ENCODE data around the gene ADARB2. TPM values are rescaled to one million over a fixed set of nuclear protein-coding genes. Genes with fewer than 3 reads are reported as not detected.

ADARB2 gene
- total and polyA plus RNA-seq, 11 donors, result 0.07 to 1.2 (median 0.28) TPM; not detected in 4

GRCh38 chr10:1153251-1153763, 584.0 kb downstream of the ADARB2 start:
- Histone ChIP-seq H3K4me3 (no peak overlapping the region), H3K27me3 (peaks cover 0 to 3% (median 0%) of the 10 kb centered on the region in 9 donors), H3K4me1 (peaks cover 0 to 7% (median 0%) of the 10 kb centered on the region in 12 donors), H3K27ac (no peak overlapping the region), H3K36me3 (no peaks in the 10 kb centered on the region), H3K9me3 (no peaks in the 10 kb centered on the region)
- no peak for TF ChIP-seq CTCF (IDR thresholded peaks at IDR 0.05)
- TF ChIP-seq POLR2A (IDR thresholded peaks at IDR 0.05), result no peak
- DNase-seq, result peak in 1 of 5 donors; percentile 2
- no peak for ATAC-seq
- 85 to 91% (median 88%) methylated on average over 5 to 6 of the region's 6 CpGs for WGBS, 4 donors
- intact Hi-C loops (cut with DNase I), result no loop called here

GRCh38 chr10:1152386-1153250, 584.7 kb downstream of the ADARB2 start:
- Histone ChIP-seq H3K4me3 (no peak overlapping the region), H3K4me1 (peaks cover 0 to 7% (median 0%) of the 10 kb centered on the region in 12 donors), H3K36me3 (no peaks in the 10 kb centered on the region), H3K9me3 (no peaks in the 10 kb centered on the region), H3K27me3 (peaks cover 0 to 3% (median 0%) of the 10 kb centered on the region in 9 donors), H3K27ac (no peak overlapping the region)
- DNase-seq, result peak in 1 of 5 donors; percentile 3
- no peak for TF ChIP-seq POLR2A (IDR thresholded peaks at IDR 0.05)
- no peak for TF ChIP-seq CTCF (IDR thresholded peaks at IDR 0.05)
- 84 to 89% (median 85%) methylated on average over 30 to 32 of the region's 32 CpGs for WGBS, 4 donors
- no peak for ATAC-seq
- intact Hi-C loops (cut with DNase I), result no loop called here

- Histone ChIP-seq H3K4me3 (no peak overlapping the region), H3K4me1 (peaks cover 0 to 7% (median 0%) of the 10 kb centered on the region in 12 donors), H3K9me3 (peaks cover 0 to 8% (median under 1%) of the 10 kb centered on the region in 12 donors), H3K27me3 (peaks cover 0 to 3% (median 0%) of the 10 kb centered on the region in 9 donors), H3K27ac (no peak overlapping the region), H3K36me3 (no peaks in the 10 kb centered on the region)
- TF ChIP-seq POLR2A (IDR thresholded peaks at IDR 0.05) (no peak), CTCF (IDR thresholded peaks at IDR 0.05) (no peak)
- no peak for ATAC-seq
- DNase-seq, result no peak
- 79 to 87% (median 83%) methylated on average over 15 of the region's 15 CpGs for WGBS, 4 donors
- intact Hi-C loops (cut with DNase I), result no loop called here
Observed at GRCh38 chr10:1151076-1152033, 586.0 kb downstream of the ADARB2 start.
